Measurements from ENCODE around the gene SSBP2.

- no peak for TF ChIP-seq POLR2A (IDR thresholded peaks at IDR 0.05; ENCODE audit: low read depth, low read length)
- TF ChIP-seq POLR2AphosphoS5 (IDR thresholded peaks at IDR 0.05; ENCODE audit: low read depth, low read length) = no peak
Observed at GRCh38 chr5:81646469-81646995, 104.4 kb downstream of the SSBP2 start.

All from GM12892 (cell line).